Trophoblast cell (in vitro differentiated cells and primary cell): Measurements from ENCODE around the gene CRAMP1.

Experiments used
- DNase-seq, 2 donors: peaks; one replicate each; pipeline ENCODE4 v3.0.0-alpha.2; 2016
- H2AFZ ChIP-seq: 2 replicates; pipeline ENCODE4 v1.6.1; 2013; ENCODE audit warnings: low read length, moderate library complexity, mild to moderate bottlenecking; ENCODE audit not compliant: insufficient read depth, poor library complexity
- H2AK5ac ChIP-seq: 2 replicates; pipeline ENCODE4 v1.6.1; 2013; ENCODE audit warnings: mild to moderate bottlenecking, low read length
- H2BK120ac ChIP-seq: 2 replicates; pipeline ENCODE4 v1.6.1; 2013; ENCODE audit warnings: low read length, mild to moderate bottlenecking, moderate library complexity; ENCODE audit not compliant: insufficient read depth, poor library complexity
- H2BK12ac ChIP-seq: 2 replicates; pipeline ENCODE4 v1.6.1; 2013; ENCODE audit warnings: mild to moderate bottlenecking, low read length, moderate library complexity
- H2BK5ac ChIP-seq: 2 replicates; pipeline ENCODE4 v1.6.1; 2013; ENCODE audit warnings: low read length, low read depth, moderate library complexity, mild to moderate bottlenecking; ENCODE audit not compliant: poor library complexity
- H3K14ac ChIP-seq: 2 replicates; pipeline ENCODE4 v1.6.1; 2013; ENCODE audit warnings: mild to moderate bottlenecking, low read length
- H3K18ac ChIP-seq: 2 replicates; pipeline ENCODE4 v1.6.1; 2013; ENCODE audit warnings: mild to moderate bottlenecking, low read length
- H3K23ac ChIP-seq: 2 replicates; pipeline ENCODE4 v1.6.1; 2013; ENCODE audit warnings: low read length
- H3K27ac ChIP-seq: 2 replicates; pipeline ENCODE4 v1.5.1; 2013; ENCODE audit warnings: low read depth, mild to moderate bottlenecking, inconsistent platforms, low read length, moderate library complexity
- H3K27me3 ChIP-seq: 2 replicates; pipeline ENCODE4 v1.6.1; 2013; ENCODE audit warnings: inconsistent platforms, mild to moderate bottlenecking, low read length, moderate library complexity; ENCODE audit not compliant: insufficient read depth
- H3K36me3 ChIP-seq, 2 experiments: 1 replicate in 1 of 2; 2 replicates in 1 of 2; pipeline ENCODE4 v1.6.1; 2013; ENCODE audit warnings: low read length in 2 of 2, mild to moderate bottlenecking in 2 of 2, moderate library complexity in 1 of 2; ENCODE audit not compliant: insufficient read depth in 2 of 2, control insufficient read depth in 1 of 2
- H3K4ac ChIP-seq: 2 replicates; pipeline ENCODE4 v1.6.1; 2013; ENCODE audit warnings: low read depth, mild to moderate bottlenecking, low read length, moderate library complexity
- H3K4me1 ChIP-seq, 2 experiments: 1 replicate in 1 of 2; 2 replicates in 1 of 2; pipeline ENCODE4 v1.6.1; 2013; ENCODE audit warnings: low read length in 2 of 2, mild to moderate bottlenecking in 2 of 2, moderate library complexity in 1 of 2; ENCODE audit not compliant: insufficient read depth in 2 of 2, control insufficient read depth in 1 of 2
- H3K4me2 ChIP-seq: 2 replicates; pipeline ENCODE4 v1.6.1; 2013; ENCODE audit warnings: inconsistent platforms, mild to moderate bottlenecking, low read length, moderate library complexity
- H3K4me3 ChIP-seq: 2 replicates; pipeline ENCODE4 v1.5.1; 2013; ENCODE audit warnings: mild to moderate bottlenecking, low read depth, low read length, inconsistent platforms
- H3K79me1 ChIP-seq: one replicate; pipeline ENCODE4 v1.6.1; 2013; ENCODE audit warnings: low read length
- H3K79me2 ChIP-seq: 2 replicates; pipeline ENCODE4 v1.6.1; 2013; ENCODE audit warnings: low read length, mild to moderate bottlenecking; ENCODE audit not compliant: control insufficient read depth, insufficient read depth, poor library complexity
- H3K9ac ChIP-seq: 2 replicates; pipeline ENCODE4 v1.6.1; 2013; ENCODE audit warnings: mild to moderate bottlenecking, low read length
- H3K9me3 ChIP-seq: 2 replicates; pipeline ENCODE4 v1.6.1; 2013; ENCODE audit warnings: low read depth, mild to moderate bottlenecking, control low read depth, inconsistent platforms, low read length; ENCODE audit not compliant: insufficient read depth
- H4K12ac ChIP-seq: 2 replicates; pipeline ENCODE4 v1.6.1; 2013; ENCODE audit warnings: low read depth, mild to moderate bottlenecking, low read length, moderate library complexity
- H4K8ac ChIP-seq: 2 replicates; pipeline ENCODE4 v1.6.1; 2013; ENCODE audit warnings: low read depth, mild to moderate bottlenecking, low read length, moderate library complexity
- H4K91ac ChIP-seq: one replicate; pipeline ENCODE4 v1.6.1; 2013; ENCODE audit warnings: low read depth, mild to moderate bottlenecking, low read length, moderate library complexity
- WGBS: extraction: QIAGEN DNeasy Blood & Tissue Kit; methylation state at CpG from one replicate; pipeline ENCODE4 v1.1.7; 2013; ENCODE audit warnings: missing lambda C conversion rate; ENCODE audit not compliant: insufficient read length, insufficient coverage; ENCODE audit errors: extremely low coverage; 5-methylcytosine and 5-hydroxymethylcytosine counted together

The CRAMP1 gene

GRCh38 chr16:1706386-1707192, 94.4 kb downstream of the CRAMP1 start:
- Histone ChIP-seq H3K4ac (peak overlapping the region; percentile 56), H3K9me3 (no peaks in the 10 kb centered on the region), H4K8ac (peak overlapping the region; percentile 79), H2BK5ac (peak overlapping the region; percentile 52), H2AK5ac (peak overlapping the region; percentile 55), H3K4me2 (peak overlapping the region; percentile 81), H3K18ac (peak overlapping the region; percentile 92), H3K79me1 (peaks cover 8% of the 10 kb centered on the region), H2BK120ac (peak overlapping the region; percentile 45), H2AFZ (peak overlapping the region; percentile 80), H3K23ac (no peak overlapping the region), H4K12ac (peak overlapping the region; percentile 55), H3K14ac (peak overlapping the region; percentile 97), H3K4me3 (peak overlapping the region; percentile 83), H2BK12ac (no peak overlapping the region), H3K36me3 (peaks cover 7 to 12% of the 10 kb centered on the region in 2 experiments), H3K27me3 (no peaks in the 10 kb centered on the region), H3K9ac (peak overlapping the region; percentile 61), H3K4me1 (peaks cover 7 to 9% of the 10 kb centered on the region in 2 experiments), H3K79me2 (peaks cover 7% of the 10 kb centered on the region), H3K27ac (no peak overlapping the region), H4K91ac (peak overlapping the region; percentile 78)
- DNase-seq, result no peak
- no CpG with 5 or more reads among the region's 62 CpGs for WGBS

- Histone ChIP-seq H2AFZ (no peak overlapping the region), H3K23ac (no peak overlapping the region), H2BK12ac (no peak overlapping the region), H2BK120ac (no peak overlapping the region), H3K79me1 (peaks cover 8% of the 10 kb centered on the region), H3K9me3 (no peaks in the 10 kb centered on the region), H3K27ac (no peak overlapping the region), H4K12ac (no peak overlapping the region), H3K4me2 (peak overlapping the region; percentile 81), H3K18ac (no peak overlapping the region), H3K27me3 (no peaks in the 10 kb centered on the region), H3K4ac (peak overlapping the region; percentile 43), H4K91ac (no peak overlapping the region), H4K8ac (no peak overlapping the region), H2AK5ac (no peak overlapping the region), H2BK5ac (no peak overlapping the region), H3K4me3 (peak overlapping the region; percentile 83), H3K9ac (no peak overlapping the region), H3K36me3 (peaks cover 2 to 6% of the 10 kb centered on the region in 2 experiments), H3K79me2 (peaks cover 7% of the 10 kb centered on the region), H3K14ac (no peak overlapping the region), H3K4me1 (peaks cover 7 to 9% of the 10 kb centered on the region in 2 experiments)
- DNase-seq, result peak in 1 of 2 donors; percentile 39
- WGBS, result no CpG with 5 or more reads among the region's 16 CpGs
These were observed 95.1 kb downstream of the CRAMP1 start for GRCh38 chr16:1707193-1707790.

GRCh38 chr16:1708083-1708767, 96.1 kb downstream of the CRAMP1 start:
- no peak overlapping the region for H2BK120ac ChIP-seq
- peak in 1 of 2 donors; percentile 15 for DNase-seq
- WGBS, result no CpG with 5 or more reads among the region's 18 CpGs
- H3K9me3 ChIP-seq, result no peaks in the 10 kb centered on the region
- no peak overlapping the region for H2BK5ac ChIP-seq
- H3K4me1 ChIP-seq, result peaks cover 7 to 11% of the 10 kb centered on the region in 2 experiments
- H3K4ac ChIP-seq, result peak overlapping the region; percentile 16
- no peak overlapping the region for H2AK5ac ChIP-seq
- no peak overlapping the region for H3K9ac ChIP-seq
- H2AFZ ChIP-seq, result no peak overlapping the region
- H3K4me3 ChIP-seq, result no peak overlapping the region
- no peak overlapping the region for H3K18ac ChIP-seq
- no peak overlapping the region for H3K23ac ChIP-seq
- H3K79me1 ChIP-seq, result peaks cover 8% of the 10 kb centered on the region
- H4K91ac ChIP-seq, result no peak overlapping the region
- H3K79me2 ChIP-seq, result peaks cover 7% of the 10 kb centered on the region
- no peaks in the 10 kb centered on the region for H3K27me3 ChIP-seq
- H2BK12ac ChIP-seq, result no peak overlapping the region
- no peak overlapping the region for H4K8ac ChIP-seq
- peaks cover 0 to 3% of the 10 kb centered on the region in 2 experiments for H3K36me3 ChIP-seq
- no peak overlapping the region for H4K12ac ChIP-seq
- no peak overlapping the region for H3K14ac ChIP-seq
- no peak overlapping the region for H3K4me2 ChIP-seq
- H3K27ac ChIP-seq, result no peak overlapping the region

- no CpG with 5 or more reads among the region's 13 CpGs for WGBS
- DNase-seq, result peak; percentile 67 to 68
- Histone ChIP-seq H3K14ac (no peak overlapping the region), H4K91ac (no peak overlapping the region), H3K4me1 (peaks cover 7 to 11% of the 10 kb centered on the region in 2 experiments), H3K79me1 (peaks cover 8% of the 10 kb centered on the region), H3K36me3 (peaks cover 0 to 3% of the 10 kb centered on the region in 2 experiments), H3K9me3 (no peaks in the 10 kb centered on the region), H3K23ac (no peak overlapping the region), H3K27ac (no peak overlapping the region), H3K4me3 (no peak overlapping the region), H4K8ac (no peak overlapping the region), H3K4me2 (no peak overlapping the region), H2BK12ac (no peak overlapping the region), H3K27me3 (no peaks in the 10 kb centered on the region), H3K79me2 (peaks cover 7% of the 10 kb centered on the region), H3K18ac (no peak overlapping the region), H2AK5ac (no peak overlapping the region), H2BK5ac (no peak overlapping the region), H2BK120ac (no peak overlapping the region), H3K4ac (no peak overlapping the region), H2AFZ (no peak overlapping the region), H4K12ac (no peak overlapping the region), H3K9ac (no peak overlapping the region)
These were observed 96.6 kb downstream of the CRAMP1 start for GRCh38 chr16:1708768-1709180.
